HG03196 (cell line): ENCODE measurements around the gene RNF183.
"Not testable (repeated sequence)": the region's sequence is repeated elsewhere in the genome, so short reads cannot be mapped to it uniquely, and the experiment has no call there.

Source experiments
- ATAC-seq: cut with Tn5 transposase; IDR thresholded peaks from one replicate; pipeline ENCODE4 v1.9.1; 2021; ENCODE audit not compliant: unreplicated experiment

RNF183 gene

GRCh38 chr9:113275157-113276131 is 27.7 kb downstream of the RNF183 start, which contains the start of the genes CDC26 and PRPF4:
Gene CDC26, minus strand, starts transcription at chr9:113275572. Its CDS starts 3,065 bp downstream, at chr9:113272507.
Gene PRPF4, plus strand, starts transcription at chr9:113275658. Its CDS starts 86 bp downstream, at chr9:113275744.
- peak; percentile 97 for ATAC-seq

DNA sequence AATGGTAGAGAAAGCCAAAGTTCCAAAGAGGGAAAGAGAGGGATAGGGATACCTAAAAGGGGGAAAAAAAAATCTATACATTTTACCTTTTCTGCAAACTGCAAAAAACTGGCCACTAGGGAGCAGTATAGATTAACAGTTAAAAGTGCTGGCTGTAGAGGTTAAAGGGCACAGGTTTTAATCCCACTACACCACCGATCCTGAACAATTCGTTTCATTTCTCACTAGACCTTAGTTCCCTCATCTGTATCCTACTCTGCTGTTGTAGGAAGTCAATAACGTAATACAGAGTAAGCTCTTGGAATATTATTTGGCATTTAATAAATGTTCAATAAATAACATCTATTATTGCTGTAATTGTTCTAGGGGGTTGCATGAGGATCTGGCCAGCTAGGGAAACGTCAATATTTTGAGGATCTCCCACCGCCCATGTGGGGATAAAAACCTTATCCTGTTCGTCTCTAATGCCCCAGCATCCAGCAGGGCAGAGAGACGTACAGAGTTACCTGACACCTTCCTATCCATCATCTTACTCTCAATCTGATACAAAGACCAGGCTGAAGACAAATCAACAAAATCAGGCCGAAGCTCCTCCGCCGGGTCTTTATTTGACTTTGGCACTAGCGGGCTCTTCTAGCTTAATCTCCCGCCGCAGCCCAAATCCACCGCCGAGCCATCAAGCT is 28.6 kb downstream of the RNF183 start:
- ATAC-seq = peak; percentile 33

DNA sequence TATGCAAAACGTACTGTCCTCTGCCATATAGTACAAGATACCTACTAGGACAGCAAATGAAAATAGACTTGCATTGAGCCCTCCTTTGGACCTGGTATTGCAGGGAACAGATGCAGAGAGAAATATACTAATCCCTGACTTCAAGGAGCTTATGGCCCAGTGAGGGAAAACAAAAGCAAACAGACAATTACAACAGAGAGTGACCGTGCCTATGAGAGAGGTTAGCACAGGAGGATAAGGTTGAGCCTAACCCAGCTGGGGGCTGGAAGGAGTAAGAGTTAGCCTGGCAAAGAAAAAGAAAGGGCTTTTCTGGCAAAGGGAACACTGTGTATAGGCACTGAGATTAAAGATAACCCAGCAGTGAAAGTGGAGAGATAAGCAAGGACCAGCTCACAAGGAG is 33.3 kb downstream of the RNF183 start:
- ATAC-seq = no peak

DNA sequence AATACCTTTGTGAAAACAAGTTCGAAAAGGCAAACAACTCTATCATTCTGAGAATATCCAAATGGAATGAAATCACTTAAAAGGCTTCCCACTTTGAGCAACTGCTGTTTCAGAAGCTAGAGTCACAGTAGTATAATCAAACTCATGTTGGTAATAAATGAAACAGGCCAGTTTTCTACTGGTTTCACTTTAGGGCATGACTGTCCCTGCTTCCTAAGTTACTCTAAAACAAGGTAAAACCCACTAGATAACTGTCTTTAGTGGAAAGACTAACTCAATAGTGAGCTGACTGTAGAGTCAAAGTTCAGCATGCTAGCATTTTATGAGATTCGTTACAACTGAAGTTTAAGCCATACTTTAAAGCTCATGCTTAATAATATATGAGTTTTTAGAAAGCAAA is 33.8 kb downstream of the RNF183 start:
- ATAC-seq = no peak

DNA sequence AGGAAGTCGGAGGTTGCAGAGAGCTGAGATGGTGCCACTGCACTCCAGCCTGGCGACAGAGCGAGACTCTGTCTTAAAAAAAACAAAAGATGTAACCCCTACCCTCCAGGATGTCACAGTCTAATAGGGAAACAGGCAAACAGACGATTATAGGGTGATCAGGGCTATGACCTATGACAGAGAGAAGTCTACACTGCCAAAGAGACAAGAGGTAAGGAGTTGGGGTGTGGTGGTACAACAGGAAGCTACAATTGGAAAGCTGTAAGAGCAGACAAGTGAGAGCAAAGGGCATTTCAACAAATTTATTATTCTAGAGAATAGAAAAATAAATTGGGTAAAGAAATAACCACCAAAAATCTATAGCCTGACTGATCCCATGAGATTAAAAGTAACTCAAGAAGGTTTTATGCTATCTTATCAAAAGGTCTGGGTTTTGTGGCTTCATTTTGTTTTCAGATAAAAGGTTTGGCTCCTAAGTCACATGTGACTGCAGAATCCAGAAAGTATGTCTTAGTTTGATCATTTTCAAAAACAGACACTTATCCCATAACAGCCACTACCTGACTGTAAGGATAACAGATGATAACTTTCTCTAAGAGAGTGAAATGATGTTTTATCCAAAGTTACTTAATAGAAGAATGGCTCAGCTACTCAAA is 35.1 kb downstream of the RNF183 start:
- ATAC-seq = no peak

DNA sequence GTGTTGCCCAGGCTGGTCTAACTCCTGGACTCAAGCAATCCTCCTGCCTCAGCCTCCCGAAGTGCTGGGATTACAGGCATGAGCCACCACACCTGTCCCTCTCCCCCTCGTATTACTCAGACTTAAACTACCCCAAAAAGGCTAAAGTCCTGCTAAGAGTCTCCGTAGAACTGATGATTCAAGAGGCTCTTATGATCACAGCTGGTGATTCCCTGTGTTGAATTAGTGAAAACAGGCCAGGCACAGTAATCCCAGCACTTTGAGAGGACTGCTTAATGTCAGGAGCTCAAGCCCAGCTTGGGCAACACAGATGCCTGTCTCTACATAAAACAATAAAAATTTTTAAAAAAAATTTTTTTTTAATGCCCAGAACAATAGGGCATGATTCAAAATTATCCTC is 37.0 kb downstream of the RNF183 start:
- no peak for ATAC-seq

- ATAC-seq = no peak
Observed at GRCh38 chr9:113261917-113262671, 41.1 kb downstream of the RNF183 start.

- no peak for ATAC-seq
Observed at GRCh38 chr9:113258282-113258681, 44.9 kb downstream of the RNF183 start.

DNA sequence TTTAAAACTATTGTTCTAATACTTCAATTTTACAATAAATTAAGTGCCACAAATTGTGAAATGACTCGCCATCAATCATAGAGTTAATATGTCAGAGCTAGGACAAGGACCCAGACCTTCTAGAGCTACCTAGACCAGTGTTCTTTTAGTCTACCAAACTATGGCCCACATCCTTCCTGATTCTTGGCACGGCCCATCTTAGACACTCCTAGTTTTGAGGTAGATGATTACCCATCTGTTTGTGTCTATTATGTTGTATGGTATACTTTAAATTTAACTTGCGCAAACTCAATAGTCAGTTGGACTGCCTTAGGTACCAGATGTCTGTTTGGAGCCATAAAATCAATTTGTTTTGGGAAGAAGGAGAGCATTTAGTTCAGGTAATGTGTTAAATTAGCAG is 45.3 kb downstream of the RNF183 start:
- ATAC-seq = no peak

DNA sequence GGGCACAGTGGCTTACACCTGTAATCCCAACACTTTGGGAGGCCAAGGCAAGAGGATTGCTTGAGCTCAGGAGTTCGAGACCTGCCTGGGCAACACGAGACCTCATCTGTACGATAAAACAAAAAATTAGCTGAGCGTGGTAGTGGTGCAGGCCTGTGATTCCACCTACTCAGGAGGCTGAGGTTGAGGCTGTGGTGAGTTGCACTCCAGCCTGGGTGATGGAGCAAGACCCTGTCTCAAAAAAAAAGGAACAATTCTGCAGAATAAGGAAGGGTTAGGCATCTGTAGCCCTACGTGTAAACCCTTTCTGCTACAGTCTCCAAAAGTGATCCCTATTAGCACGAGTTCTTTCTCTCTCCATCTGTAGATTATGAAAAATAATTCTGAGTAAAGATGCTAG is 47.7 kb downstream of the RNF183 start:
- ATAC-seq = no peak

GRCh38 chr9:113254991-113255390 is 48.2 kb downstream of the RNF183 start:
- no peak for ATAC-seq

GRCh38 chr9:113250807-113251206 is 52.4 kb downstream of the RNF183 start:
- ATAC-seq = no peak

- not testable (repeated sequence) for ATAC-seq
Observed at GRCh38 chr9:113249661-113250060, 53.5 kb downstream of the RNF183 start.

DNA sequence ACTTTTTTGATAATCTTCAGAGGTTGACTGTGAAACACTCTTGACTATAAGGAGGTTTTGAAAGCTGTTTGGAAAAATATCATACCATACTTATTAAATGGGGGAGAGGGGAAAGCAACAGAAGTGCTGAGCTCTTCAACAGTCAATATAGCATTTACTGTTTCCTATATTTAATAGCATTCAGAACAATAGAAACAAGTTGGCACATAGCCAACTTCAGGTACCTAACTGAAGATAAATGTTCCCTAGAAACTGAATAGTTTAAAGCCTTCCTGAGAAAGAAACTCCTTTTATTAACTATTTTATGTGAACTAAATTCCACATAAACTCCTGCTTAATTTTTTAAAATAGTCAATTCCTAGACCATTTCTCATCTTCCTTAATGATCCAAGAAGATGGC is 55.5 kb downstream of the RNF183 start:
- ATAC-seq = no peak
